ENCODE results near the gene NUDT22. TPM values are rescaled to one million over a fixed set of nuclear protein-coding genes. Genes with fewer than 3 reads are reported as not detected.
A peak's percentile ranks its signal among the peaks of the same experiment; 100 is the strongest.

Gene NUDT22
- total RNA-seq, 2 donors from 2014 or later: 110 to 168 TPM

DNA sequence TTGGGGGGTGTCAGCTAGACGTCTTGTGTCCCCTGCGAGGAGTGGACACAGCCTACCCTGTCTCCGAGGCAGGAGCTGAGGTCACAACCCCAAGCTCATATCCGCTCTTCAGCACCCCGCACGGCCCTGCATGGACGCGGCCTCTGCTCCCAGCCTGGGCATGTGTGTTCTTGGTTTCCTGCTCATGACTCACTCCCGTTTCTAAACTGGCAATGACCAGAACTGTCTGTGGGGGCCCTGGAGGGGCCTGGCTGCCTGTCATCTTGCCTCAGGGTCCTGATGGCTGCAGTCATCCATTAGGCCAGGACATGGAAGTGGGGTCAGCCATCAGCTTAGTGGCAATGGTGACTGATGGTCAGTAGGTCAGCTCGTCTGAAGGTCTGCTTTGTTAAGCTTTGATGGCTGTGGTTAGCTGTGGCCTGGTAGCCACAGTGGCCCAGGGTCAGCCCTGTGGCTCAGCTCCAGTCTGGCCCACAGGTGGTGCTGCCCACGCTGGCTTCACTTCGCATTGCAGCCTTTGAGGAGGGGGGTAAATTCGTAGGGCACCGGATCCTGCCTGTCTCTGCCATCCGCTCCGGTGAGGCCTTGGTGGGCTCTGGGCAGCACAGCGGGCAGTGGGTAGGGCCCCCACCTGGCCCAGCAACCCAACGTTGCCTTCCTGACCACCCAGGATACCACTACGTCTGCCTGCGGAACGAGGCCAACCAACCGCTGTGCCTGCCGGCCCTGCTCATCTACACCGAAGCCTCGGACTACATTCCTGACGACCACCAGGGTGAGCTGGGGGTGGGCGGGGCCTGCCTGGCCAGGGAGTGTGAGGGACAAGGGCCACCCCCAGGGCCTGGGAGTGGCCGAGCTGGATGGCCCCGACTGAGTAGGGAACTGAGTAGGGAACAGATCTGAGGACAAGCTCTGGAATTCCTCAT, 37.2 kb downstream of the NUDT22 start:
- TF ChIP-seq, protein P1, sequence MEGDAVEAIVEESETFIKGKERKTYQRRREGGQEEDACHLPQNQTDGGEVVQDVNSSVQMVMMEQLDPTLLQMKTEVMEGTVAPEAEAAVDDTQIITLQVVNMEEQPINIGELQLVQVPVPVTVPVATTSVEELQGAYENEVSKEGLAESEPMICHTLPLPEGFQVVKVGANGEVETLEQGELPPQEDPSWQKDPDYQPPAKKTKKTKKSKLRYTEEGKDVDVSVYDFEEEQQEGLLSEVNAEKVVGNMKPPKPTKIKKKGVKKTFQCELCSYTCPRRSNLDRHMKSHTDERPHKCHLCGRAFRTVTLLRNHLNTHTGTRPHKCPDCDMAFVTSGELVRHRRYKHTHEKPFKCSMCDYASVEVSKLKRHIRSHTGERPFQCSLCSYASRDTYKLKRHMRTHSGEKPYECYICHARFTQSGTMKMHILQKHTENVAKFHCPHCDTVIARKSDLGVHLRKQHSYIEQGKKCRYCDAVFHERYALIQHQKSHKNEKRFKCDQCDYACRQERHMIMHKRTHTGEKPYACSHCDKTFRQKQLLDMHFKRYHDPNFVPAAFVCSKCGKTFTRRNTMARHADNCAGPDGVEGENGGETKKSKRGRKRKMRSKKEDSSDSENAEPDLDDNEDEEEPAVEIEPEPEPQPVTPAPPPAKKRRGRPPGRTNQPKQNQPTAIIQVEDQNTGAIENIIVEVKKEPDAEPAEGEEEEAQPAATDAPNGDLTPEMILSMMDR (IDR thresholded peaks at IDR 0.05): no peak
- peaks cover 31% of the 10 kb centered on the region for H3K36me3 ChIP-seq
- H3K4me3 ChIP-seq: no peak overlapping the region
- no peaks in the 10 kb centered on the region for H3K27me3 ChIP-seq
- intact Hi-C loops (cut with DNase I): no loop called here
- H3K4me1 ChIP-seq: peaks cover 9% of the 10 kb centered on the region
- DNase-seq: no peak
- no peaks in the 10 kb centered on the region for H3K9me3 ChIP-seq
- H3K27ac ChIP-seq: no peak overlapping the region
- no peak overlapping the region for H3K9ac ChIP-seq (ENCODE audit: low read depth in 2 of 2, low read length in 2 of 2)

DNA sequence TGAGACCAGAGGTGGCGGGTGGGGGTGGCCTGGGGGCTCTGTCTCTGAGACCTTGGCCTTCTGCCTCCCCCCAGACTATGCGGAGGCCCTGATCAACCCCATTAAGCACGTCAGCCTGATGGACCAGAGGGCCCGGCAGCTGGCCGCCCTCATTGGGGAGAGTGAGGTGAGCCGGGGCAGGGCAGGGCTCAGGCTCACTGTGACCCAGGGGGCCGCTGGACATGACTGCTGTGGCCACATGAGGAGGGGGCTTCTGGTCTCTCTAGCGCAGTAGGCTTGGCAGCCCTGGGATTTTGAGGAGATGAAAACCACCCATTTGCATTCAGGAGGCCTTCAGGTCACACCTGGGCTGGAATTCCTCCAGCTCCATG, 37.9 kb downstream of the NUDT22 start:
- H3K36me3 ChIP-seq: peaks cover 27% of the 10 kb centered on the region

DNA sequence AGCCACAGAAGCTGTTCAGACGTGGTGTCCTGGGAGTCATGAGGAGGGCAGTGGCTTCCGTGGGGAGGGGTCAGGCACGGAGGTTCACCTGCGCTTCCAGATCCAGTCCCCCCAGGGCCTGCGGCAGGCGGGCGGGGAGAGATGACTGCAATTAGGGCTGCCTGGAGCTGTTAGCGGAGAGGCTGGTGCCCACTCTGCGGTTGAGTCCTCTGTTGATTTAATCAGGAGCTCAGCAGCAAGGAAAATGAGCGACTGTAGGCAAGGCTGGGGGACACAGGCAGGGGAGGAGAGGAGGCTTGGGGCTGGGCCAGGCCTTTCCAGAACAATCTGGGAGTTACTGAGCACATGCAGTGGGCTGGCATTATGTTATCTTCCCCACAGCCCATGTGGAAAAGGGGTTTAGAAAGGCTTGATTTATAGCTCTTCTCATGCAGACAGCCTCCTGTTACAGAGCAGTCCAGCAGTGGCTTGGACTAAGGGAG, 38.3 kb downstream of the NUDT22 start:
- H3K9me3 ChIP-seq: no peaks in the 10 kb centered on the region
- no peaks in the 10 kb centered on the region for H3K27me3 ChIP-seq
- H3K4me3 ChIP-seq: no peak overlapping the region
- no peak overlapping the region for H3K27ac ChIP-seq
- no peak for DNase-seq
- peaks cover 22% of the 10 kb centered on the region for H3K36me3 ChIP-seq
- peaks cover 16% of the 10 kb centered on the region for H3K4me1 ChIP-seq
- intact Hi-C loops (cut with DNase I): no loop called here
- TF ChIP-seq, protein P1 (IDR thresholded peaks at IDR 0.05): no peak
- H3K9ac ChIP-seq (ENCODE audit: low read depth in 2 of 2, low read length in 2 of 2): no peak overlapping the region

More for the DNA sequence above, 37.9 kb downstream of the NUDT22 start:
- H3K4me3 ChIP-seq: no peak overlapping the region
- H3K27ac ChIP-seq: no peak overlapping the region
- TF ChIP-seq, protein P1 (IDR thresholded peaks at IDR 0.05): no peak
- intact Hi-C loops (cut with DNase I): no loop called here
- no peaks in the 10 kb centered on the region for H3K27me3 ChIP-seq
- no peak for DNase-seq
- H3K9ac ChIP-seq (ENCODE audit: low read depth in 2 of 2, low read length in 2 of 2): no peak overlapping the region
- H3K4me1 ChIP-seq: peaks cover 15% of the 10 kb centered on the region
- no peaks in the 10 kb centered on the region for H3K9me3 ChIP-seq

DNA sequence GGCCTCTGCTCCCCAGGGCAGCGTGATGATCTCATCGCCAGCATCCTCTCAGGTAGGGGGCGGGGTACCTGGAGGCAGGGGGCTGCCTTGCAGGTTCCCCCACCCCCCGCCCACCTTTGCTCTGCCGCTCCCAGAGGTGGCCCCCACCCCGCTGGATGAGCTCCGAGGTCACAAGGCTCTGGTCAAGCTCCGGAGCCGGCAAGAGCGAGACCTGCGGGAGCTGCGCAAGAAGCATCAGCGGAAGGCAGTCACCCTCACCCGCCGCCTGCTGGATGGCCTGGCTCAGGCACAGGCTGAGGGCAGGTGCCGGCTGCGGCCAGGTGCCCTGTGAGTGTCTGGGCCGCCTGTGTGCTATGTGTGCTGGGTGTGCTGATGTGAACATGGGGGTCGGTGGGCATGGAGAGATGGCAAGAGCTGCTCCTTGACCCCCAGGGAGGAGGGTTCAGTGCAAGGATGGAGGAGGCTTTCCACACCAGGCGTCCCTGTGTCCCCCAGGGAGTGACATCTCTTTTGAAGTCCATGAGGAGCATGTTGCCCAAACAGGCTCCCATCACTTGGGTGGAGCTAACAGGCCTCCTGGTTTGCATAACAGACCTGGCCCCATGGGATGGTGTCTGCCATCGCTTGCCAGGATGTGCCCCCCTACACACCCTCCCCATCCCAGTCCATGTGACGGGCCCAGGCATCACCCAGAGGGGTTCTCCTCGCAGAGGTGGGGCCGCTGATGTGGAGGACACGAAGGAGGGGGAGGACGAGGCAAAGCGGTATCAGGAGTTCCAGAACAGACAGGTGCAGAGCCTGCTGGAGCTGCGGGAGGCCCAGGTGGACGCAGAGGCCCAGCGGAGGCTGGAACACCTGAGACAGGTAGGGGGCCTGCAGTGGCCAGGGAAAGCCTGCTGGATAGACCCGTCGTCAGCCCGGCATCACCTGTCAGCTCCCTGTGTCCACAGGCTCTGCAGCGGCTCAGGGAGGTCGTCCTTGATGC, 39.4 kb downstream of the NUDT22 start:
- Histone ChIP-seq H3K36me3 (peaks cover 22% of the 10 kb centered on the region), H3K9me3 (no peaks in the 10 kb centered on the region), H3K9ac (ENCODE audit: low read depth in 2 of 2, low read length in 2 of 2) (peak overlapping the region in 1 of 2 donors; percentile 29), H3K4me3 (no peak overlapping the region), H3K27me3 (no peaks in the 10 kb centered on the region), H3K27ac (no peak overlapping the region), H3K4me1 (peaks cover 16% of the 10 kb centered on the region)
- intact Hi-C loops (cut with DNase I): no loop called here
- TF ChIP-seq, protein P1 (IDR thresholded peaks at IDR 0.05): no peak
- no peak for DNase-seq

DNA sequence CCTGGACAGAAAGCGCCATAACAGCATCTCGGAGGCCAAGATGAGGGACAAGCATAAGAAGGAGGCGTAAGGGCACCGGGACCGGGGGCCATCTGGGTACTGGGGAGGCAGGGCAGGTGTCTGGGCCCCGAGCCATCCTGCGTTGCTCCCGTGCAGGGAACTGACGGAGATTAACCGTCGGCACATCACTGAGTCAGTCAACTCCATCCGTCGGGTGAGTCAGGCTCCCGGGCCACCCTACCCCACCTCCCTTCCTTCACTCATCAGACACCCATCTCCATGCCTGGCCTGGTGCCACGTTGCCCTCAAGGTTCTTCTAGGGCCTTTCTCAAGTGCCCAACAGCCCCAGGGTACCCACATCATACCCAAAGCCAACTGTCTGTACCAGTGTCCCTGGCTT, 40.3 kb downstream of the NUDT22 start:
- H3K4me1 ChIP-seq: peaks cover 16% of the 10 kb centered on the region
- DNase-seq: no peak
- peaks cover 22% of the 10 kb centered on the region for H3K36me3 ChIP-seq
- no peaks in the 10 kb centered on the region for H3K27me3 ChIP-seq
- intact Hi-C loops (cut with DNase I): no loop called here
- no peak overlapping the region for H3K4me3 ChIP-seq
- H3K27ac ChIP-seq: no peak overlapping the region
- TF ChIP-seq, protein P1 (IDR thresholded peaks at IDR 0.05): no peak
- H3K9ac ChIP-seq (ENCODE audit: low read depth in 2 of 2, low read length in 2 of 2): peak overlapping the region in 1 of 2 donors; percentile 29
- H3K9me3 ChIP-seq: no peaks in the 10 kb centered on the region
